DMS153 treated with DMSO at 0.1 percent for 48 hours (cell line): Measurements from ENCODE around the gene SSR2.

ENCODE experiments used
- DNase-seq: peaks from one replicate; lab custom pipeline; 2025; ENCODE audit not compliant: unreplicated experiment; lab: John Stamatoyannopoulos, UW

The SSR2 gene

GRCh38 chr1:156020293-156021092, at the start of gene SSR2:
Gene SSR2, minus strand, starts transcription at chr1:156020951. Its CDS starts 784 bp downstream, at chr1:156020167.
- peak; percentile 96 for DNase-seq

GRCh38 chr1:156070548-156070947, 49.8 kb upstream of the SSR2 start:
- DNase-seq: no peak

GRCh38 chr1:156069490-156070455, 49.0 kb upstream of the SSR2 start:
- no peak for DNase-seq

GRCh38 chr1:156067262-156067661, 46.5 kb upstream of the SSR2 start:
- no peak for DNase-seq

- no peak for DNase-seq
Measured at GRCh38 chr1:156065871-156066270, 45.1 kb upstream of the SSR2 start.

- DNase-seq: no peak
Measured at GRCh38 chr1:156065212-156065611, 44.5 kb upstream of the SSR2 start.

GRCh38 chr1:156064615-156065014, 43.9 kb upstream of the SSR2 start:
- DNase-seq: no peak

- no peak for DNase-seq
Measured at GRCh38 chr1:156063997-156064285, 43.2 kb upstream of the SSR2 start.

GRCh38 chr1:156062189-156062588, 41.4 kb upstream of the SSR2 start:
- DNase-seq: no peak

GRCh38 chr1:156060937-156061636, 40.3 kb upstream of the SSR2 start, which contains the start of gene RAB25:
Gene RAB25, plus strand, starts transcription at chr1:156061160. Its CDS starts 241 bp downstream, at chr1:156061401.
- DNase-seq: peak; percentile 98

- no peak for DNase-seq
Measured at GRCh38 chr1:156056326-156056849, 35.6 kb upstream of the SSR2 start.

GRCh38 chr1:156055281-156056048, 34.7 kb upstream of the SSR2 start:
- DNase-seq: no peak

GRCh38 chr1:156054500-156055280, 33.9 kb upstream of the SSR2 start, which contains the start of gene LAMTOR2:
Gene LAMTOR2, plus strand, starts transcription at chr1:156054782. Its CDS starts 108 bp downstream, at chr1:156054890.
- peak; percentile 99 for DNase-seq

- DNase-seq: peak; percentile 72
Measured at GRCh38 chr1:156053768-156054499, 33.2 kb upstream of the SSR2 start, which contains the start of gene UBQLN4. Gene UBQLN4, minus strand, starts transcription at chr1:156053798. Its CDS starts 97 bp downstream, at chr1:156053701.

- peak; percentile 35 for DNase-seq
Measured at GRCh38 chr1:156052862-156053767, 32.4 kb upstream of the SSR2 start.

- DNase-seq: no peak
Measured at GRCh38 chr1:156051011-156051725, 30.4 kb upstream of the SSR2 start.

GRCh38 chr1:156050376-156050775, 29.6 kb upstream of the SSR2 start:
- no peak for DNase-seq
